Skin epidermis (tissue), 12 donors: ENCODE measurements around the gene RIN2.
A peak's percentile ranks its signal among the peaks of the same experiment; 100 is the strongest.

Experiments used
- H3K27ac ChIP-seq, 21 experiments: fragments of 200-600 bp; sonication (generic) in 11 of 21; one replicate each; pipeline ENCODE4 v1.5.0; 2020; ENCODE audit warnings: mild to moderate bottlenecking in 3 of 21, inconsistent platforms in 2 of 21, moderate library complexity in 2 of 21
- H3K4me3 ChIP-seq, 7 experiments: fragments of 200-600 bp; sonication (generic) in 2 of 7; one replicate each; pipeline ENCODE4 v1.5.0; 2020; ENCODE audit warnings: inconsistent platforms in 2 of 7, mild to moderate bottlenecking in 2 of 7, moderate library complexity in 1 of 7

The RIN2 gene

GRCh38 chr20:19760371-19760721 lies 2.3 kb downstream of the RIN2 start:
- Histone ChIP-seq H3K4me3 (no peak overlapping the region), H3K27ac (peak overlapping the region in 5 of 21 experiments; percentile 9 to 95 (median 91))

GRCh38 chr20:19761326-19761725 lies 3.3 kb downstream of the RIN2 start:
- Histone ChIP-seq H3K27ac (no peak overlapping the region), H3K4me3 (no peak overlapping the region)

- H3K4me3 ChIP-seq: no peak overlapping the region
- no peak overlapping the region for H3K27ac ChIP-seq
Observed at GRCh38 chr20:19761841-19762240, 3.8 kb downstream of the RIN2 start.

GRCh38 chr20:19764207-19764606 lies 6.1 kb downstream of the RIN2 start:
- H3K27ac ChIP-seq: no peak overlapping the region

GRCh38 chr20:19765266-19765665 lies 7.2 kb downstream of the RIN2 start:
- no peak overlapping the region for H3K27ac ChIP-seq

More at GRCh38 chr20:19764207-19764606, 6.1 kb downstream of the RIN2 start:
- H3K4me3 ChIP-seq: no peak overlapping the region

GRCh38 chr20:19765913-19766312 lies 7.9 kb downstream of the RIN2 start:
- no peak overlapping the region for H3K4me3 ChIP-seq
- no peak overlapping the region for H3K27ac ChIP-seq

More at GRCh38 chr20:19765266-19765665, 7.2 kb downstream of the RIN2 start:
- no peak overlapping the region for H3K4me3 ChIP-seq

- H3K27ac ChIP-seq: no peak overlapping the region
- no peak overlapping the region for H3K4me3 ChIP-seq
Observed at GRCh38 chr20:19767070-19767469, 9.0 kb downstream of the RIN2 start.

GRCh38 chr20:19768325-19768842 lies 10.3 kb downstream of the RIN2 start:
- no peak overlapping the region for H3K27ac ChIP-seq

GRCh38 chr20:19769507-19769906 lies 11.4 kb downstream of the RIN2 start:
- H3K27ac ChIP-seq: peak overlapping the region in 1 of 21 experiments; percentile 10
- H3K4me3 ChIP-seq: no peak overlapping the region

More at GRCh38 chr20:19768325-19768842, 10.3 kb downstream of the RIN2 start:
- H3K4me3 ChIP-seq: no peak overlapping the region

- H3K27ac ChIP-seq: no peak overlapping the region
- H3K4me3 ChIP-seq: no peak overlapping the region
Observed at GRCh38 chr20:19770375-19770774, 12.3 kb downstream of the RIN2 start.

- Histone ChIP-seq H3K4me3 (no peak overlapping the region), H3K27ac (no peak overlapping the region)
Observed at GRCh38 chr20:19771031-19771430, 13.0 kb downstream of the RIN2 start.

- H3K27ac ChIP-seq: peak overlapping the region in 1 of 21 experiments; percentile 16
- no peak overlapping the region for H3K4me3 ChIP-seq
Observed at GRCh38 chr20:19773471-19773870, 15.4 kb downstream of the RIN2 start.

- Histone ChIP-seq H3K4me3 (no peak overlapping the region), H3K27ac (peak overlapping the region in 1 of 21 experiments; percentile 33)
Observed at GRCh38 chr20:19774135-19774933, 16.3 kb downstream of the RIN2 start.

GRCh38 chr20:19775353-19776253 lies 17.5 kb downstream of the RIN2 start:
- H3K4me3 ChIP-seq: no peak overlapping the region
- peak overlapping the region in 4 of 21 experiments; percentile 2 to 62 (median 34) for H3K27ac ChIP-seq

- Histone ChIP-seq H3K27ac (peak overlapping the region in 8 of 21 experiments; percentile 8 to 73 (median 46)), H3K4me3 (no peak overlapping the region)
Observed at GRCh38 chr20:19777315-19777714, 19.3 kb downstream of the RIN2 start.

- Histone ChIP-seq H3K4me3 (no peak overlapping the region), H3K27ac (peak overlapping the region in 7 of 21 experiments; percentile 55 to 84 (median 62))
Observed at GRCh38 chr20:19777981-19778380, 19.9 kb downstream of the RIN2 start.

- Histone ChIP-seq H3K4me3 (no peak overlapping the region), H3K27ac (peak overlapping the region in 9 of 21 experiments; percentile 38 to 84 (median 58))
Observed at GRCh38 chr20:19778404-19778803, 20.3 kb downstream of the RIN2 start.

- Histone ChIP-seq H3K4me3 (no peak overlapping the region), H3K27ac (peak overlapping the region in 4 of 21 experiments; percentile 53 to 81 (median 68))
Observed at GRCh38 chr20:19779634-19780033, 21.6 kb downstream of the RIN2 start.

- H3K4me3 ChIP-seq: no peak overlapping the region
- H3K27ac ChIP-seq: no peak overlapping the region
Observed at GRCh38 chr20:19780261-19780660, 22.2 kb downstream of the RIN2 start.

- no peak overlapping the region for H3K27ac ChIP-seq
- no peak overlapping the region for H3K4me3 ChIP-seq
Observed at GRCh38 chr20:19781235-19781634, 23.2 kb downstream of the RIN2 start.
